ENCODE data around the gene FGFR3. TPM values are rescaled to one million over a fixed set of nuclear protein-coding genes. Genes with fewer than 3 reads are reported as not detected.

The FGFR3 gene
- total RNA-seq, 1 donor from 2014 or later: 66.2 TPM

Other genes with a start within 250 kb of the FGFR3 start
- not detected for gene FAM53A, start 109.0 kb upstream of the FGFR3 start, total RNA-seq (ENCODE audit: insufficient read depth, low replicate concordance)
- gene SLBP, start 81.0 kb upstream of the FGFR3 start, total RNA-seq (ENCODE audit: insufficient read depth, low replicate concordance): 28.6 TPM
- 26.0 TPM for gene TMEM129, start 72.0 kb upstream of the FGFR3 start, total RNA-seq (ENCODE audit: insufficient read depth, low replicate concordance)
- 12.0 TPM for gene TACC3, start 71.8 kb upstream of the FGFR3 start, total RNA-seq (ENCODE audit: insufficient read depth, low replicate concordance)
- gene LETM1, start 62.9 kb downstream of the FGFR3 start, total RNA-seq (ENCODE audit: insufficient read depth, low replicate concordance): 37.6 TPM
- gene NSD2, start 78.1 kb downstream of the FGFR3 start, total RNA-seq (ENCODE audit: insufficient read depth, low replicate concordance): 25.5 TPM
- gene NELFA, start 215.7 kb downstream of the FGFR3 start, total RNA-seq (ENCODE audit: insufficient read depth, low replicate concordance): 8.4 TPM